GM13976 (cell line): ENCODE data around the gene DNAJB11.
"Not testable (repeated sequence)": the region's sequence is repeated elsewhere in the genome, so short reads cannot be mapped to it uniquely, and the experiment has no call there.

ENCODE experiments used
- DNase-seq: peaks from one replicate; pipeline ENCODE4 v3.0.0; 2012; ENCODE audit warnings: low spot score
- CTCF ChIP-seq: IDR thresholded peaks from 2 replicates; pipeline ENCODE4 v1.5.1; 2012; ENCODE audit warnings: borderline replicate concordance, mild to moderate bottlenecking; ENCODE audit not compliant: insufficient read depth; ENCODE audit errors: extremely low read depth, missing control alignments, control extremely low read depth
- in situ Hi-C: fragments of 300-500 bp; cut with MboI; formaldehyde crosslinking; loops from one replicate; pipeline ENCODE4 v1.12.0; 2022; ENCODE audit warnings: low sequenced_read_pairs, mixed read lengths, inconsistent platforms; ENCODE audit not compliant: unreplicated experiment

Gene DNAJB11

DNA sequence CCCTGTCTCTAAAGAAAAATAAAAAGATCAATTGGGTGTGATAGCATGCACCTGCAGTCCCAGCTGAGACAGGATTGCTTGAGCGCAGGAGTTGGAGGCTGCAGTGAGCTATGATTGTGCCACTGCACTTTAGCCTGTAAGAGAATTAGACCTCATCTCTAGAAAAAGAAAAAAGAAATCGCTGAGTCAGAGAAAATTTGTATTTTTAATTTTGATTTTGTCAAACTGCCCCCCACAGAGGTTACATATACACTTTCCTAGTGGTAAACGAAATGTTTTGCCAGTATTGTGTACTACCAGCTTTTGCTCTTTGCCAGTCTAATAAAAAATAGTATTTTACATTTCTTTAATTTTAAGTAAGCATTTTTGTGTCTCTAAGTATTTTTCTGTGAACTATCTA, 21.0 kb upstream of the DNAJB11 start:
- in situ Hi-C loops = no loop called here
- TF ChIP-seq CTCF = no peak
- no peak for DNase-seq

DNA sequence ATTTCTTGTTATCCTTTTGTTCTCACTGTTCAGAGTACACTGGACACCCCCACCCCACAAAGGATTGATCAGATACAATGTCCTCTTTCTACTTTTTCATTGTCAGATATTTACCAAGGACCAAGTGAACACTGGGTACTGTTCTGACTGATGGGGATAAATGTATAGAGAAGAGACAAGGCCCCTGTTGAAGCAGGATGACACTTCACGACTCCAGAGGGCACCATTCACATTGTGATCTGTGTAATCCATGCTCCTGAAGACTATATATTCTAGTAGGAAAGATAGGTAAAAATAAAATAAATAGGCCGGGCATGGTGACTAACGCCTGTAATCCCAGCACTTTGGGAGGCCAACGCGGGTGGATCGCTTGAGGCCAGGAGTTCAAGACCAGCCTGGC, 19.1 kb upstream of the DNAJB11 start:
- in situ Hi-C loops = no loop called here
- DNase-seq = no peak
- no peak for TF ChIP-seq CTCF

DNA sequence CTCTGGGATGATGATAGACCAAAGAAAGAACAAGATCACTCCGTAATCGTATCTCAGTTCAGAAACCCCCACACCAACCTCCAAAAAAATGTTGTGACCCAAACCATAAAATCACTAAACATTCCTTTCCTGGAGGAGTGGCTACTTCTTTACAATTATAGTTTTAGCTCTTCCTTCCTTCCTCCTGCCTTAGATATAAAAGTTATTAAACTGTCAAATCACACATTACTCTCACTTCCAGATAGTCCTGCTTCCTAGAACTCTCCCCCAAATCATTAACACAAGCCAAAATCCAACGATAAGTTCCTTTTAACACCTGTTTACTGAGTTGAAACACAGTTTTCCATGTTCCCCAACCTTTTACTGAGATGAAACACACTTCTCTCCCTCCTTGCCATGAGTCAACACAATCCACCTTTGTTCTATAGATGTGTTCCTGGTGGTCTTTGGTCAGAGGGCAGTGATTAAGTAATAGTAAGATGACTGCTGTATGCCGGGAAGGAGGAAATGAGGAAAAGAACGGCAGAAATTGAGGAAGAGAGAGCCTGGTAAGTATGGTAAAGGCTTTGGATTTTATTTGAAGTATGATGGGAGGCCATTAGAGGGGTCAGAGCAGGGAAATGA, 18.0 kb upstream of the DNAJB11 start:
- TF ChIP-seq CTCF = no peak
- DNase-seq = no peak
- in situ Hi-C loops = no loop called here

- TF ChIP-seq CTCF = no peak
- in situ Hi-C loops = no loop called here
- DNase-seq = no peak
Observed at GRCh38 chr3:186564586-186564985, 5.9 kb upstream of the DNAJB11 start.

DNA sequence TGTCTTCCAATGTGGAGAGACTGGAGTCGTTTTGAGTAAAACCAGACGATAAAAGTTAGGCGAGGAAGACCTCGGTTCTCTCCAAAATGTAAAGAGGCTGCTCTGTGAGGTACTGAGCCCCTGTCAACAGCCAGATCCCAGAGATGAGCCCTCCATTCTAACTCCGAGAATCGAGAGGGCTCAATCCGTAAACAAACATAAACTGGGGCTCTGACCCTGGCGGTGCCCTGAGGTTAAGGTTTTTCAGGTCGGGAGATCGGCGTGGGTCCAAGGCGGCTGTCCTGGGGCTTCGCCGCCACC, 3.8 kb upstream of the DNAJB11 start:
- DNase-seq = no peak
- in situ Hi-C loops = no loop called here
- no peak for TF ChIP-seq CTCF

DNA sequence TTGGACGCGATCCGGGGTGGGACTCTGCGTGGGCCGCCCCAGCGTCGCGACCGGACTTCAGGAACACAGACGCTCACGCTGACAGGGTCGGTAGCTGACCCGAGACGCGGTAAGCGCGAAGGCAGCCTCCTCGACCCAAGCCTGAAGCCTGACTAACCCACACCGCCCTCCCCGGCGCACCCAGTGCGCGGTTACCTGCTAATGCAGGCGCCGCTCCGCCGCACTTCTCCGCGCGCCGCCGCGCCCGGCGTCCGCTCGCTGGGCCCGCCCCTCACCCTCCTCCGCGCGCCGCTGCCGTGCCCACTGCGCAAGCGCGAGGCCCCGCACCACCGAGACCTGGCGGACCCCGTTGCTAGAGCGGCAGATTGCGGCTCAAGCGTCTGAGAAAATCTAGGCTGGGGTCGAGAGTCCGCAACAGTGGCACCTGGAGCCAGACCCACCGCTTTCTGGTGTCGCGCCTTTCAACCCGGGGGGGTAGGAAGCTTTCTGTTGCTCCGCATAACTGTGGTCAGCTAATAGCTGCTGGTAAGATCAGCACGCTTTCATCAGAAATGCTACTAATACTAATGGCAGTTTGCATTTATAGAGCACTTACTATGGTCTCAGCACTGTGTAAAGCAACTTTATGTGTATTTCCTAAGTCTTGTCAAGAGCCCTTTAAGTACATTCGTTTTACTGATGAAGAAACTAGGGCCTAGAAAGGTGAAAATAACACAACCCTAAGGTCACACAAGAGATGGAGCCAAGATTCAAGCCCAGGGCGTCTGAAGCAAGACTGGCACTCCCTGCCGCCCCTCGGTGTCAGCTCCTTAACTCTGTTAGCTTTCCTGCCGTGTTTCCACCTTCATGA, 3.2 kb upstream of the DNAJB11 start, which contains the start of gene TBCCD1:
Gene TBCCD1, minus strand, starts transcription at position 268 of the 850 bp plus-strand sequence. CDS start 3,010 bp downstream, outside the sequence.
- no peak for TF ChIP-seq CTCF
- in situ Hi-C loops = no loop called here
- peak; percentile 93 for DNase-seq

- DNase-seq, in situ Hi-C loops: not testable (repeated sequence)
Observed at GRCh38 chr3:186569361-186569760, 1.2 kb upstream of the DNAJB11 start.
